GM21737 (cell line): Measurements from ENCODE around the gene GCNT4.

Source experiments
- ATAC-seq: cut with Tn5 transposase; IDR thresholded peaks from one replicate; pipeline ENCODE4 v1.9.1; 2021; ENCODE audit warnings: mild to moderate bottlenecking, moderate library complexity; ENCODE audit not compliant: unreplicated experiment

Gene GCNT4

GRCh38 chr5:75018805-75019587 is 33.4 kb downstream of the GCNT4 start:
- no peak for ATAC-seq

- no peak for ATAC-seq
These were observed 34.4 kb downstream of the GCNT4 start for GRCh38 chr5:75017971-75018370.

- ATAC-seq, result no peak
These were observed 35.5 kb downstream of the GCNT4 start for GRCh38 chr5:75016896-75017295.

- ATAC-seq, result no peak
These were observed 39.6 kb downstream of the GCNT4 start for GRCh38 chr5:75012748-75013147.

- ATAC-seq, result no peak
These were observed 41.5 kb downstream of the GCNT4 start for GRCh38 chr5:75010838-75011237.

- ATAC-seq, result no peak
These were observed 42.6 kb downstream of the GCNT4 start for GRCh38 chr5:75009556-75010345.

GRCh38 chr5:75006865-75007822 is 45.2 kb downstream of the GCNT4 start:
- no peak for ATAC-seq

- no peak for ATAC-seq
These were observed 46.8 kb downstream of the GCNT4 start for GRCh38 chr5:75005561-75005960.
